ENCODE measurements around the gene FAM118B.
"Not testable (repeated sequence)": the region's sequence is repeated elsewhere in the genome, so short reads cannot be mapped to it uniquely, and the experiment has no call there.

The FAM118B gene

GRCh38 chr11:126268708-126269579 is 57.4 kb downstream of the FAM118B start, which contains the start of the genes FOXRED1 and SRPRA:
FOXRED1 (plus strand) TSS chr11:126269154; CDS start chr11:126269207, 53 bp downstream.
SRPRA (minus strand) TSS chr11:126268895; CDS start chr11:126268804, 91 bp downstream.
- DNase-seq (ENCODE audit: low read depth in 2 of 2): peak; percentile 100

- no peak for DNase-seq (ENCODE audit: low read depth in 2 of 2)
Observed at GRCh38 chr11:126277322-126277721, 65.7 kb downstream of the FAM118B start.

- DNase-seq (ENCODE audit: low read depth in 2 of 2): no peak
Observed at GRCh38 chr11:126277780-126278179, 66.2 kb downstream of the FAM118B start.

GRCh38 chr11:126279191-126279590 is 67.6 kb downstream of the FAM118B start:
- no peak for DNase-seq (ENCODE audit: low read depth in 2 of 2)

- DNase-seq (ENCODE audit: low read depth in 2 of 2): no peak
Observed at GRCh38 chr11:126280595-126280994, 69.0 kb downstream of the FAM118B start.

GRCh38 chr11:126281245-126281644 is 69.7 kb downstream of the FAM118B start:
- DNase-seq (ENCODE audit: low read depth in 2 of 2): no peak

- no peak for DNase-seq (ENCODE audit: low read depth in 2 of 2)
Observed at GRCh38 chr11:126281666-126282175, 70.1 kb downstream of the FAM118B start.

- no peak for DNase-seq (ENCODE audit: low read depth in 2 of 2)
Observed at GRCh38 chr11:126282361-126282735, 70.8 kb downstream of the FAM118B start.

GRCh38 chr11:126282736-126283591 is 71.4 kb downstream of the FAM118B start, which contains the start of gene TIRAP:
TIRAP (plus strand) TSS chr11:126283093; CDS start chr11:126290895, 7,802 bp downstream.
- DNase-seq (ENCODE audit: low read depth in 2 of 2): peak in 1 of 2 donors; percentile 21

GRCh38 chr11:126284829-126285228 is 73.2 kb downstream of the FAM118B start:
- peak; percentile 49 to 77 for DNase-seq (ENCODE audit: low read depth in 2 of 2)

- no peak for DNase-seq (ENCODE audit: low read depth in 2 of 2)
Observed at GRCh38 chr11:126288237-126288636, 76.7 kb downstream of the FAM118B start.

GRCh38 chr11:126290887-126291286 is 79.3 kb downstream of the FAM118B start:
- no peak for DNase-seq (ENCODE audit: low read depth in 2 of 2)

- DNase-seq (ENCODE audit: low read depth in 2 of 2): no peak
Observed at GRCh38 chr11:126293726-126294125, 82.1 kb downstream of the FAM118B start.

GRCh38 chr11:126297004-126297403 is 85.4 kb downstream of the FAM118B start:
- no peak for DNase-seq (ENCODE audit: low read depth in 2 of 2)

GRCh38 chr11:126303623-126304456 is 92.3 kb downstream of the FAM118B start, which contains the start of gene DCPS:
DCPS (plus strand) TSS chr11:126304060; CDS start chr11:126304081, 21 bp downstream.
- DNase-seq (ENCODE audit: low read depth in 2 of 2): peak; percentile 71 to 74

GRCh38 chr11:126304457-126305075 is 93.0 kb downstream of the FAM118B start:
- no peak for DNase-seq (ENCODE audit: low read depth in 2 of 2)

- no peak for DNase-seq (ENCODE audit: low read depth in 2 of 2)
Observed at GRCh38 chr11:126305699-126306098, 94.1 kb downstream of the FAM118B start.

GRCh38 chr11:126307706-126308105 is 96.1 kb downstream of the FAM118B start:
- no peak for DNase-seq (ENCODE audit: low read depth in 2 of 2)

GRCh38 chr11:126308271-126308671 is 96.7 kb downstream of the FAM118B start:
- DNase-seq (ENCODE audit: low read depth in 2 of 2): no peak

- not testable (repeated sequence) for DNase-seq (ENCODE audit: low read depth in 2 of 2)
Observed at GRCh38 chr11:126308771-126309170, 97.2 kb downstream of the FAM118B start.
